CD4-positive, alpha-beta T cell treated with Interleukin-6 for 4 hours (primary cell): ENCODE measurements around the gene ANKRD36C.
"Not testable (repeated sequence)": the region's sequence is repeated elsewhere in the genome, so short reads cannot be mapped to it uniquely, and the experiment has no call there.

Experiments
- DNase-seq: peaks from one replicate; pipeline ENCODE4 v3.0.0-alpha.2; 2020; ENCODE audit warnings: mixed read lengths

The ANKRD36C gene

DNA sequence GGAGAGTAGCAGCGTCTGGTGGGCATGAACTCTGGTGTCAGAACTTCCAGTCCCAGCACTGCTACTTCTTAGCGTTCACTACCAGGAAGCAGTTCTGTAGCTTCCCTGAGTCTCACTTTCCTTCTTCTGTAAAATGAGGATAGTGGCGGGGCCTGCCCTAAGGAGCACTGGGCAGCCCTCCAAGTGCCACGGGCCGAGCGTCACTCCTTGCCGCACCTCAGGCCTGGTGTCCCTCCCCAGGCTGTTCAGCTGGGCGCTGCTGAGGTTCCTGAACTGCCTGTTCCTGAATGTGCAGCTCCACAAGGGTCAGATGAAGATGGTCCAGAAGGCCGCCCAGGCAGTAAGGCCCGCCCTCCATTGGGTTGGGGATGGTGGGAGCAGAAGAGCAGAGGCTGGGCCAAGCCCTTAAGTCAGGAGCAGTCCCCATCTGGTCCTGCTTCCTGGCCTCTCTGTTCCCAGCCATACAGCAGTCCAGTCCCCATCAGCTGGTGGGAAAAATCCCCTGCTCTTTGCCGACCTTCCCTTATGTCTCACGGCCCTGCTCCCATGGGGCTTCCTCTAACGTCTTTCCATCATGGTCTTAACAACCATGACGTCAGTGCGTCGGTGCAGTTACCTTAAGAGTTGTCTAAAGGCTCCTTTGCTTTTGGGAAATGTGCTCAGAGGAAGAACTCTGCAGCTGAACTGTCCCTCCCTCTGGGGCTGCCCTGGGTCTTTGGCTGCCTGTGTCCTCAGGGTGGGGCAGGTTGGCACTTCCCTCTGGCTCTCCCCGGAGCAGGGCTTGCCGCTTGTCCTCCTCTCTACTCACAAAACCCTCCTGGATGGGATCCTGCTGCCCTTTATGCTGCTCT lies 195.2 kb downstream of the ANKRD36C start:
- DNase-seq = not testable (repeated sequence)

DNA sequence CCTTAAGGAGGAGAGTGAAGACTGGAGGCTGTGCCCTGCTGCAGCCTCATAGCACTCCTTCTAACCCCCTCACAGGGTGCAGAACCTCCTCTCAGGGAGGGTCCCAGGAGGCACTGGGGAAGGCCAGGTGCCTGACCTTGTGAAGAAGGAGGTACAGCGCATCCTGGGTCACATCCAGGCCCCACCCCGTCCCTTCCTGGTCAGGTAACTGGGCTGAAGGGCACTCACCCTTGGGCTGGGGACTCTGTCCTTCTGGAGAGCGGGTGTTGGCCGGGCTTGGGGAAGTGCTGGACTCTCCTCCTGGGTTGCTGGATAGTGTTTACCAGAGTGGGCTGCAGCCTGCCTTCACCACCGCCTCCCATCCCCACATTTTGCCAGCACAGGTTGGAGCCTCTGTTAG lies 197.7 kb downstream of the ANKRD36C start:
- not testable (repeated sequence) for DNase-seq

DNA sequence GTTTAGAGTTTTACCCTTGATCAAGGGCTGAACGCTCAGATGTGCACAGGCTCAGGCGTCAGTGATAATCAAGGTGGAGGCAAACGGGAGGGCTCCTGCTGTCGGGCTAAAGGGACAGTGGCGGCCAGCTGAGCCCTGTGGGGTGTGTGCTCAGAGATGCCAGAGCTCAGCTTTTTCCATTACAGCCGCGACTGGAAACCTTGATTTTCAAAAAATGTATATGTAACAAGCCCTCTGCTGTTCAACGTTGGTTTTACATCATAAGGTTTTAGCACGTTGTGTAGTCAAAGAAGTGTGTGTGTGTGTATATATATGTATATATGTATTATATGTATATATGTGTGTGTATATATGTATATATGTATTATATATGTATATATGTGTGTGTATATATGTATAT lies 201.4 kb downstream of the ANKRD36C start:
- not testable (repeated sequence) for DNase-seq

DNA sequence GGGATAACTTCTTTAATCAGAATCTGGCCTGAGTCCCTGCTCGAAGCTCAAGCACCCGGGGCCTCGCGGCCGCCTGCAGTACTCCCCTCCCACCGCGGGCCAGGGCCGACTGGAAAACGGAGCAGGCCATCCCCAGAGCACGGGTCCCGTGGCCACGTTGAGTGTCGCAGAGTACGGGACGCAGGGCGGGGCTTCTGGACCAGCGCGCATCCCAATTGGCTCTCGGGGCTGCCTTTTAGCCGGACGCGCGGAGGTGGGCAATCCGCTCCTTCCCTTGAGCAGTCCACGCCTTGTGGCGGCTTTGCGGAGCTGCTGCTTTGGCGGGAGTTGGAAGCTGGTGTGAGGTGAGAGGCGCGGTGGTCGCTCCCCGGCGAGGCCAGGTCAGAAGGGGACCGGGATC lies 202.2 kb downstream of the ANKRD36C start:
- DNase-seq = not testable (repeated sequence)

DNA sequence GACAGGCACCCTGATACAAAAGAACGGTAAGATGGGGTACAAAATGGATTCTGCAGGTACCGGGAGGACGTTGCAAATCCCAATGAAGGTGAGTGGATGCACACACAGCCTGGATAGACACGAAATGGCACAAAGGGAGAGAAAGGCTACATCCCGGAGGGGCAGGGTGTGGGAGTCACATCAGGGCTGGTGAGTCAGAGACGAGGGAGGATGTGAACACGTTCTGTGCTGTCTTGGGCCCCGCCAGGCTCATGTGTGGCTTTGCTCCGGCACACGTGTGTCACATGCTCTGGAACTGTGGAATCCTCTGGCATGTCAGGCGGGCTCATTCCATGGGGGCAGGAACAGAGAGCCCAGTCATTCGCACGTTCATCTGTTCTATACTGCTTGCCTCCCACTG lies 203.0 kb downstream of the ANKRD36C start:
- DNase-seq = not testable (repeated sequence)
